Keratinocyte (primary cell): ENCODE measurements around the gene GCM1. TPM values are rescaled to one million over a fixed set of nuclear protein-coding genes. Genes with fewer than 3 reads are reported as not detected.

ENCODE experiments used
- DNase-seq: peaks from one replicate; pipeline ENCODE4 v3.0.0-alpha.2; 2011; ENCODE audit warnings: low read depth, missing footprints, low spot score
- FAIRE-seq: peaks from 2 replicates; lab custom pipeline; 2011; peaks lifted over from hg19 to GRCh38; lab: Jason Lieb, UNC
- H2AFZ ChIP-seq: 2 replicates; pipeline ENCODE4 v1.6.0; 2012; ENCODE audit warnings: low read length, control low read depth, inconsistent platforms; ENCODE audit not compliant: control insufficient read depth
- H3K27ac ChIP-seq: 2 replicates; pipeline ENCODE4 v1.5.1; 2011; ENCODE audit warnings: low read length; ENCODE audit not compliant: control insufficient read depth, insufficient read depth
- H3K27me3 ChIP-seq: 3 replicates; pipeline ENCODE4 v1.6.0; 2011; ENCODE audit warnings: low read length; ENCODE audit not compliant: control insufficient read depth, insufficient read depth; ENCODE audit errors: extremely low read depth
- H3K36me3 ChIP-seq, 2 experiments: 2 replicates in 1 of 2; 3 replicates in 1 of 2; pipeline ENCODE4 v1.5.1; 2011; ENCODE audit warnings: low read length in 2 of 2, mild to moderate bottlenecking in 1 of 2; ENCODE audit not compliant: control insufficient read depth in 2 of 2, insufficient read depth in 2 of 2; ENCODE audit errors: extremely low read depth in 1 of 2
- H3K4me1 ChIP-seq: 3 replicates; pipeline ENCODE4 v1.5.1; 2011; ENCODE audit warnings: low read length; ENCODE audit not compliant: control insufficient read depth, insufficient read depth; ENCODE audit errors: extremely low read depth
- H3K4me2 ChIP-seq: 3 replicates; pipeline ENCODE4 v1.6.0; 2011; ENCODE audit warnings: low read depth, low read length; ENCODE audit not compliant: control insufficient read depth, insufficient read depth; ENCODE audit errors: extremely low read depth
- H3K4me3 ChIP-seq, 3 experiments: fragments of 200-600 bp in 1 of 3; sonication (generic) in 1 of 3; 2 replicates in 2 of 3; 3 replicates in 1 of 3; pipeline ENCODE4 v1.5.1; 2011 to 2016; ENCODE audit warnings: low read length in 3 of 3, mild to moderate bottlenecking in 3 of 3, control low read depth in 2 of 3, inconsistent platforms in 1 of 3, low read depth in 1 of 3, mixed read lengths in 1 of 3, mixed run types in 1 of 3, moderate library complexity in 1 of 3; ENCODE audit not compliant: control insufficient read depth in 2 of 3, insufficient read depth in 2 of 3; ENCODE audit errors: extremely low read depth in 1 of 3
- H3K79me2 ChIP-seq: 2 replicates; pipeline ENCODE4 v1.6.0; 2012; ENCODE audit warnings: low read length; ENCODE audit not compliant: control insufficient read depth, insufficient read depth
- H3K9ac ChIP-seq: 3 replicates; pipeline ENCODE4 v1.6.0; 2011; ENCODE audit warnings: low read length; ENCODE audit not compliant: control insufficient read depth, insufficient read depth; ENCODE audit errors: extremely low read depth
- H3K9me1 ChIP-seq: 3 replicates; pipeline ENCODE4 v1.6.0; 2011; ENCODE audit warnings: low read length; ENCODE audit not compliant: control insufficient read depth, insufficient read depth; ENCODE audit errors: extremely low read depth
- H3K9me3 ChIP-seq: 2 replicates; pipeline ENCODE4 v1.5.1; 2012; ENCODE audit warnings: low read depth, low read length; ENCODE audit not compliant: control insufficient read depth
- H4K20me1 ChIP-seq: 3 replicates; pipeline ENCODE4 v1.6.0; 2011; ENCODE audit warnings: low read length; ENCODE audit not compliant: control insufficient read depth, insufficient read depth; ENCODE audit errors: extremely low read depth
- EZH2 ChIP-seq: IDR thresholded peaks from one replicate; pipeline ENCODE4 v1.6.1; 2012; ENCODE audit warnings: inconsistent platforms, mild to moderate bottlenecking, low read length, moderate library complexity
- dilution Hi-C: fragments of 300-500 bp; cut with MboI; formaldehyde crosslinking; loops from one replicate; pipeline ENCODE4 v1.7.0; 2020; ENCODE audit warnings: low sequenced_read_pairs; ENCODE audit not compliant: extremely low pct_ligation_motif_present
- polyA plus RNA-seq, 5 experiments: library from polyadenylated mRNA; depleted of rRNA in 3 of 5; stranded (reverse) in 3 of 5; stranded (forward) in 1 of 5; unstranded in 1 of 5; fragments of >200 nt; gene quantifications; 1 replicate in 1 of 5; 2 replicates in 3 of 5; 3 replicates in 1 of 5; pipeline versions ENCODE4 v1.2.1 to v1.2.3, GENCODE V29; 2011 to 2012; ENCODE audit warnings: missing spikeins in 2 of 5, low read depth in 1 of 5, low replicate concordance in 1 of 5
- TF ChIP-seq, protein P1 (sequence below), 3 experiments: IDR thresholded peaks in 1 of 3; conservative IDR thresholded peaks in 1 of 3; optimal IDR thresholded peaks in 1 of 3; 2 replicates in 2 of 3; 3 replicates in 1 of 3; pipeline versions ENCODE3 to v1.5.1; 2011; ENCODE audit warnings: low read length in 3 of 3, mild to moderate bottlenecking in 3 of 3, moderate library complexity in 2 of 3, control low read depth in 1 of 3, inconsistent platforms in 1 of 3; ENCODE audit not compliant: insufficient read depth in 2 of 3; ENCODE audit errors: extremely low read depth in 1 of 3

Gene GCM1
- polyA plus RNA-seq, 1 donor (not counting 4 experiments of a cell fraction or from before 2014, with no cell fraction given) = not detected

GRCh38 chr6:53139841-53140413 is 8.7 kb downstream of the GCM1 start:
- H3K4me2 ChIP-seq = no peak overlapping the region
- no peaks in the 10 kb centered on the region for H3K9me3 ChIP-seq
- H3K4me3 ChIP-seq = no peak overlapping the region
- no peak overlapping the region for H3K27ac ChIP-seq
- H3K79me2 ChIP-seq = no peaks in the 10 kb centered on the region
- no peaks in the 10 kb centered on the region for H3K27me3 ChIP-seq
- no peak for TF ChIP-seq EZH2
- TF ChIP-seq, protein P1, sequence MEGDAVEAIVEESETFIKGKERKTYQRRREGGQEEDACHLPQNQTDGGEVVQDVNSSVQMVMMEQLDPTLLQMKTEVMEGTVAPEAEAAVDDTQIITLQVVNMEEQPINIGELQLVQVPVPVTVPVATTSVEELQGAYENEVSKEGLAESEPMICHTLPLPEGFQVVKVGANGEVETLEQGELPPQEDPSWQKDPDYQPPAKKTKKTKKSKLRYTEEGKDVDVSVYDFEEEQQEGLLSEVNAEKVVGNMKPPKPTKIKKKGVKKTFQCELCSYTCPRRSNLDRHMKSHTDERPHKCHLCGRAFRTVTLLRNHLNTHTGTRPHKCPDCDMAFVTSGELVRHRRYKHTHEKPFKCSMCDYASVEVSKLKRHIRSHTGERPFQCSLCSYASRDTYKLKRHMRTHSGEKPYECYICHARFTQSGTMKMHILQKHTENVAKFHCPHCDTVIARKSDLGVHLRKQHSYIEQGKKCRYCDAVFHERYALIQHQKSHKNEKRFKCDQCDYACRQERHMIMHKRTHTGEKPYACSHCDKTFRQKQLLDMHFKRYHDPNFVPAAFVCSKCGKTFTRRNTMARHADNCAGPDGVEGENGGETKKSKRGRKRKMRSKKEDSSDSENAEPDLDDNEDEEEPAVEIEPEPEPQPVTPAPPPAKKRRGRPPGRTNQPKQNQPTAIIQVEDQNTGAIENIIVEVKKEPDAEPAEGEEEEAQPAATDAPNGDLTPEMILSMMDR (optimal IDR thresholded peaks at IDR 0.05 in 1 of 3, IDR thresholded peaks at IDR 0.05 in 1 of 3, conservative IDR thresholded peaks at IDR 0.05 in 1 of 3; ENCODE audit: extremely low read depth in 1 of 3, insufficient read depth in 2 of 3, low read length in 3 of 3) = no peak
- H3K4me1 ChIP-seq = no peaks in the 10 kb centered on the region
- dilution Hi-C loops = no loop called here
- FAIRE-seq (no peak), DNase-seq (no peak)
- H4K20me1 ChIP-seq = no peaks in the 10 kb centered on the region
- no peaks in the 10 kb centered on the region for H3K9me1 ChIP-seq
- no peak overlapping the region for H3K9ac ChIP-seq
- no peak overlapping the region for H2AFZ ChIP-seq
- no peaks in the 10 kb centered on the region for H3K36me3 ChIP-seq

DNA sequence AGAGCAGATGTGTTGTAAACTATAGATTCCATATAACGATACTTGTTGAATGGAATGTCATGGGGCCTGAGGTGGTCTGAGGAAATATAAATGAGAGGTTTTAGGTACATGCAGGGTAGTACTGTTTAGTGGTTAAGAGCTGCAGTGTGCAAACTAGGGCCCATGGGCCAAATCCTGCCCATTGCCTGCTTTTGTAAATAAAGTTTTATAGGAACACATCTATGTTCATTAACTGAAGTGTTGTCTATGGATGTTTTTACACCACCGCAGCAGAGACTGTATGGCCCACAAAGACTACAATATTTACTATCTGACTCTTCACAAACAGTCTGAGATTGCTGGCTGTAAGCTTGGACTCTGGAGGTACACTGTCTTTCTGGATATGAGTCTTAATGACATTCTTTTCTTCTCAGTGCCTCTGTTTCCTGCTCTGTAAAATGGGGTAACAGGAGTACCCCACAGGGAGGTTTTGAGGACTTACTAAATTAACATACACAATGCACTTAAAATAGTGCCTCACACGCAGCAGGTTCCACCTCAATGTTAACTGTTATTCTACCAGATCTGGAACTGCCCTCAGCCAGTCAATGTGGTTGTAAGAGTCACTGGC is 12.5 kb downstream of the GCM1 start:
- no peaks in the 10 kb centered on the region for H3K9me1 ChIP-seq
- H3K4me1 ChIP-seq = no peaks in the 10 kb centered on the region
- H3K27ac ChIP-seq = no peak overlapping the region
- H3K36me3 ChIP-seq = no peaks in the 10 kb centered on the region
- dilution Hi-C loops = no loop called here
- DNase-seq (no peak), FAIRE-seq (no peak)
- no peak overlapping the region for H2AFZ ChIP-seq
- TF ChIP-seq, protein P1 (optimal IDR thresholded peaks at IDR 0.05 in 1 of 3, IDR thresholded peaks at IDR 0.05 in 1 of 3, conservative IDR thresholded peaks at IDR 0.05 in 1 of 3; ENCODE audit: extremely low read depth in 1 of 3, insufficient read depth in 2 of 3, low read length in 3 of 3) = no peak
- TF ChIP-seq EZH2 = no peak
- no peaks in the 10 kb centered on the region for H3K9me3 ChIP-seq
- H3K9ac ChIP-seq = no peak overlapping the region
- H3K4me2 ChIP-seq = no peak overlapping the region
- no peaks in the 10 kb centered on the region for H3K79me2 ChIP-seq
- H4K20me1 ChIP-seq = no peaks in the 10 kb centered on the region
- H3K4me3 ChIP-seq = no peak overlapping the region
- peaks cover 2% of the 10 kb centered on the region for H3K27me3 ChIP-seq
